Adrenal gland (tissue), 12 donors: ENCODE results near the gene UQCC5. TPM values are rescaled to one million over a fixed set of nuclear protein-coding genes. Genes with fewer than 3 reads are reported as not detected.

Source experiments
- DNase-seq, 7 donors: peaks; one replicate each; pipeline ENCODE4 v3.0.0-alpha.2; 2019 to 2020
- H3K27ac ChIP-seq, 5 donors: fragments of 200-600 bp; sonication (generic) in 4 of 5; 1 replicate in 3 of 5; 2 replicates in 2 of 5; pipeline versions ENCODE4 v1.5.1 to v1.8.0; 2016 to 2020; ENCODE audit warnings: mild to moderate bottlenecking in 1 of 5
- H3K27me3 ChIP-seq: fragments of 200-600 bp; 2 replicates; pipeline ENCODE4 v1.8.0; 2021
- H3K36me3 ChIP-seq, 2 donors: fragments of 200-600 bp; replicated peaks in 1 of 2; 1 replicate in 1 of 2; 2 replicates in 1 of 2; pipeline versions ENCODE4 v1.5.1 to v1.8.0; 2018 to 2022
- H3K4me1 ChIP-seq, 2 donors: fragments of 200-600 bp; replicated peaks in 1 of 2; 1 replicate in 1 of 2; 2 replicates in 1 of 2; pipeline versions ENCODE4 v1.5.1 to v1.8.0; 2018 to 2021
- H3K4me3 ChIP-seq, 4 donors: fragments of 200-600 bp; sonication (generic) in 3 of 4; one replicate each; pipeline ENCODE4 v1.5.1; 2016 to 2018
- H3K9me3 ChIP-seq, 3 donors: fragments of 200-600 bp; sonication (generic) in 1 of 3; replicated peaks in 1 of 3; 1 replicate in 2 of 3; 2 replicates in 1 of 3; pipeline versions ENCODE4 v1.5.1 to v1.8.0; 2016 to 2021
- POLR2A ChIP-seq, 2 donors: fragments of 450-650 bp; IDR thresholded peaks; one replicate each; pipeline ENCODE4 v1.6.1; 2017; ENCODE audit warnings: antibody characterized with exemption in 2 of 2, mild to moderate bottlenecking in 2 of 2, moderate library complexity in 1 of 2
- WGBS, 4 donors: extraction: QIAGEN DNeasy Blood & Tissue Kit in 2 of 4; methylation state at CpG; one replicate each; pipeline versions ENCODE4 v1.1.5 to v1.1.7; 2013 to 2017; 5-methylcytosine and 5-hydroxymethylcytosine counted together
- intact Hi-C, 2 donors: fragments of 100-400 bp; cut with DNase I; formaldehyde crosslinking; loops; one replicate each; pipeline versions ENCODE4 v1.14.1 to v1.15.0; 2022 to 2023
- polyA plus RNA-seq, 3 donors: library from polyadenylated mRNA; stranded (reverse); fragments of 200-250 nt in 2 of 3; fragments of 350-450 nt in 1 of 3; fragmentation: Illumina TruSeq in 1 of 3; extraction: RNeasy Lipid Tissue Mini Kit (QIAGEN cat#74804) in 1 of 3; gene quantifications; one replicate each; pipeline ENCODE4 v1.2.3, GENCODE V29; 2013 to 2014
- total RNA-seq, 9 donors: library from RNA; depleted of rRNA in 4 of 9; stranded (reverse); fragments of >200 nt in 4 of 9; fragments of 120-200 nt in 1 of 9; fragmentation: NEBNext Ultra II Directional in 1 of 9; extraction: Animal tissue kit (Norgen Biotek cat#: 25700) in 1 of 9; gene quantifications; one replicate each; pipeline versions ENCODE4 v1.1.0 to v1.2.4, GENCODE V29; 2013 to 2023
- TF ChIP-seq, protein P1 (sequence below), 6 experiments: fragments of 450-650 bp in 4 of 6; fragments of 200-600 bp in 2 of 6; sonication (generic) in 1 of 6; IDR thresholded peaks; 1 replicate in 5 of 6; 2 replicates in 1 of 6; pipeline versions ENCODE4 v1.5.1 to v1.8.0; 2016 to 2021; ENCODE audit warnings: antibody characterized with exemption in 6 of 6, mild to moderate bottlenecking in 2 of 6, moderate library complexity in 1 of 6
- donor health status: healthy with polysubstance abuse.
- donor health status: Bipolar disorder and iron deficiency.
- donor health status: DM: yes; HTN: yes; CAD: no.
- donor health status: DM: no; HTN: no; CAD: no.
- donor health status: DM: no; HTN: no; CAD: no.
- donor health status: DM: yes; HTN: yes; CAD: no.

UQCC5 gene
- total and polyA plus RNA-seq, 12 donors: 1.1 to 330 (median 72.3) TPM

DNA sequence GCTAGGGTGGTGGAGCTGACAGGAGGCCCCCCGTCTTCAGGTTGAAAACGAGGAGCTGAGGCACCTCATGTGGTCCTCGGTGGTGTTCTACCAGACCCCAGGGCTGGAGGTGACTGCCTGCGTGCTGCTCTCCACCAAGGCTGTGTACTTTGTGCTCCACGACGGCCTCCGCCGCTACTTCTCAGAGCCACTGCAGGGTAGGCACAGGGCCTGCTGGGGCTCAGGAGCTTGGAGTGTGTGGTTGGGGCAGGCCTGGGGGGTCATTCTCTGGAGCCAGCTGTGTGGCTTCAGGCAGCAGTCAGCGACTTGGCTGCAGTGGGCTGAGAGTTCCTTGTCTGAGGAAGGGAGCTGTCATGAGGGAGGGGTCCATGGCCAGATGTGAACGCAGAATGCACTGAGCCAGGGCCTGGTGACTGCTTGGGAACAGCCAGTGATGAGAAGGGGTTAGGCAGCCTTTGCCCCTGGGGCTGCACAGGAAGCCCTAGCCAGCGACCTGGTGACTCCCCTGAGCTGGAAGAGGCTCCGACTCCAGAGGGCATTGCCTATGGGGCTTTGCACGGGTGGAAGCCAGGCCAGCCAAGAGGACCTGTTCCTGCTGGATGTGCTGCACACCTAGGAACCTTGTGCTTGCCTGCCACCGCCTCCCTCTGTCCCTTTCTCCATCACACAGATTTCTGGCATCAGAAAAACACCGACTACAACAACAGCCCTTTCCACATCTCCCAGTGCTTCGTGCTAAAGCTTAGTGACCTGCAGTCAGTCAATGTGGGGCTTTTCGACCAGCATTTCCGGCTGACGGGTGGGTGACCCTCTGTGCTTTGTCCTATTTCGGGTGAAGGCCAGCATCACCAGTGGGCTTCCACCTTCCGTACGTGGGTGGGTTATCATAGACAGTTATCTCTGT, 46.1 kb upstream of the UQCC5 start:
- no peak for DNase-seq
- 71 to 90% (median 84%) methylated on average over 13 to 22 of the region's 22 CpGs for WGBS, 4 donors
- intact Hi-C loops: no loop called here
- no peaks in the 10 kb centered on the region for H3K9me3 ChIP-seq
- TF ChIP-seq, protein P1, sequence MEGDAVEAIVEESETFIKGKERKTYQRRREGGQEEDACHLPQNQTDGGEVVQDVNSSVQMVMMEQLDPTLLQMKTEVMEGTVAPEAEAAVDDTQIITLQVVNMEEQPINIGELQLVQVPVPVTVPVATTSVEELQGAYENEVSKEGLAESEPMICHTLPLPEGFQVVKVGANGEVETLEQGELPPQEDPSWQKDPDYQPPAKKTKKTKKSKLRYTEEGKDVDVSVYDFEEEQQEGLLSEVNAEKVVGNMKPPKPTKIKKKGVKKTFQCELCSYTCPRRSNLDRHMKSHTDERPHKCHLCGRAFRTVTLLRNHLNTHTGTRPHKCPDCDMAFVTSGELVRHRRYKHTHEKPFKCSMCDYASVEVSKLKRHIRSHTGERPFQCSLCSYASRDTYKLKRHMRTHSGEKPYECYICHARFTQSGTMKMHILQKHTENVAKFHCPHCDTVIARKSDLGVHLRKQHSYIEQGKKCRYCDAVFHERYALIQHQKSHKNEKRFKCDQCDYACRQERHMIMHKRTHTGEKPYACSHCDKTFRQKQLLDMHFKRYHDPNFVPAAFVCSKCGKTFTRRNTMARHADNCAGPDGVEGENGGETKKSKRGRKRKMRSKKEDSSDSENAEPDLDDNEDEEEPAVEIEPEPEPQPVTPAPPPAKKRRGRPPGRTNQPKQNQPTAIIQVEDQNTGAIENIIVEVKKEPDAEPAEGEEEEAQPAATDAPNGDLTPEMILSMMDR (IDR thresholded peaks at IDR 0.05): no peak
- no peak for TF ChIP-seq POLR2A (IDR thresholded peaks at IDR 0.05)
- peaks cover 0 to 76% of the 10 kb centered on the region in 2 donors for H3K36me3 ChIP-seq
- peaks cover 22 to 67% of the 10 kb centered on the region in 2 donors for H3K4me1 ChIP-seq
- no peak overlapping the region for H3K4me3 ChIP-seq
- no peaks in the 10 kb centered on the region for H3K27me3 ChIP-seq
- peak overlapping the region in 3 of 5 donors; percentile 57 to 85 (median 63) for H3K27ac ChIP-seq

DNA sequence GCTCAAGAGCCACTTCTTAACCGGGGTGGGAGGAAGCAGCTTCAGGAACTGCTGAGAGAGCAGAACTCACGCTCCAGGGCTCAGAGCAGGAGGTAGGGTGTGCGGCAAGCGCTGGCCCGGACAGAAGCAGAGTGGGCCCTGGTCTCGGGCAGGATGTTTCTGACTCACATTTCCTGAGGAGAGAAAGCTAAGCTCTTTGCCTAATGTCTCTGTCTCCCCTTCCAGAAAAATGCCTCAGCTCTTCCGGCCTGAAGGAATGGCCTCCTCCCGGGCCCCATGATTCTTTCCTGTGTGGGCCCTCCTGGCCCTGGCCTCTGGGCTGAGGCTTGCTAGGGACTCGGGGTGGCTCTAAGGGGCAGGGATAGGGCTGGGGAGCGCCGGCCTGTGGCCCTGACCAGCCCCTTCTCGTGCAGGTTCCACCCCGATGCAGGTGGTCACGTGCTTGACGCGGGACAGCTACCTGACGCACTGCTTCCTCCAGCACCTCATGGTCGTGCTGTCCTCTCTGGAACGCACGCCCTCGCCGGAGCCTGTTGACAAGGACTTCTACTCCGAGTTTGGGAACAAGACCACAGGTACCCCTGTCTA, 45.4 kb upstream of the UQCC5 start:
- 66 to 89% (median 71%) methylated on average over 16 to 23 of the region's 23 CpGs for WGBS, 4 donors
- Histone ChIP-seq H3K27me3 (no peaks in the 10 kb centered on the region), H3K27ac (peak overlapping the region in 4 of 5 donors; percentile 21 to 85 (median 60)), H3K4me3 (no peak overlapping the region), H3K4me1 (peaks cover 22 to 67% of the 10 kb centered on the region in 2 donors), H3K9me3 (no peaks in the 10 kb centered on the region), H3K36me3 (peaks cover 0 to 72% of the 10 kb centered on the region in 2 donors)
- TF ChIP-seq, protein P1 (IDR thresholded peaks at IDR 0.05): no peak
- peak in 1 of 2 donors; percentile 27 for TF ChIP-seq POLR2A (IDR thresholded peaks at IDR 0.05)
- intact Hi-C loops: no loop called here
- DNase-seq: peak in 6 of 7 donors; percentile 61 to 81 (median 66)

DNA sequence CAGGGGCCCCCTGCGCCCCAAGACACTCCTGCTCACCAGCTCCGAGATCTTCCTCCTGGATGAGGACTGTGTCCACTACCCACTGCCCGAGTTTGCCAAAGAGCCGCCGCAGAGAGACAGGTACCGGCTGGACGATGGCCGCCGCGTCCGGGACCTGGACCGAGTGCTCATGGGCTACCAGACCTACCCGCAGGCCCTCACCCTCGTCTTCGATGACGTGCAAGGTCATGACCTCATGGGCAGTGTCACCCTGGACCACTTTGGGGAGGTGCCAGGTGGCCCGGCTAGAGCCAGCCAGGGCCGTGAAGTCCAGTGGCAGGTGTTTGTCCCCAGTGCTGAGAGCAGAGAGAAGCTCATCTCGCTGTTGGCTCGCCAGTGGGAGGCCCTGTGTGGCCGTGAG, 44.3 kb upstream of the UQCC5 start:
- H3K4me1 ChIP-seq: peaks cover 27 to 74% of the 10 kb centered on the region in 2 donors
- intact Hi-C loops: no loop called here
- no peaks in the 10 kb centered on the region for H3K27me3 ChIP-seq
- H3K36me3 ChIP-seq: peaks cover 0 to 62% of the 10 kb centered on the region in 2 donors
- DNase-seq: no peak
- no peak overlapping the region for H3K4me3 ChIP-seq
- TF ChIP-seq, protein P1 (IDR thresholded peaks at IDR 0.05): no peak
- no peak for TF ChIP-seq POLR2A (IDR thresholded peaks at IDR 0.05)
- peak overlapping the region in 2 of 5 donors; percentile 63 to 85 for H3K27ac ChIP-seq
- 86 to 95% (median 89%) methylated on average over 4 to 21 of the region's 21 CpGs for WGBS, 4 donors
- H3K9me3 ChIP-seq: no peaks in the 10 kb centered on the region
